Stimulated activated CD4-positive, alpha-beta T cell treated with anti-CD3 and anti-CD28 coated beads, Interleukin-1b, Interleukin-23, amount 100 ng/mL, for 24 hours (primary cell): Measurements from ENCODE around the gene TEX2.

Experiments
- DNase-seq, 4 experiments: peaks; one replicate each; pipeline ENCODE4 v3.0.0-alpha.2; 2020; ENCODE audit warnings: low read depth in 4 of 4, low spot score in 1 of 4

The TEX2 gene

GRCh38 chr17:64270885-64271284 lies 7.8 kb upstream of the TEX2 start:
- DNase-seq: no peak

GRCh38 chr17:64269687-64270649 lies 6.9 kb upstream of the TEX2 start:
- no peak for DNase-seq

GRCh38 chr17:64264891-64265290 lies 1.8 kb upstream of the TEX2 start:
- DNase-seq: no peak

DNA sequence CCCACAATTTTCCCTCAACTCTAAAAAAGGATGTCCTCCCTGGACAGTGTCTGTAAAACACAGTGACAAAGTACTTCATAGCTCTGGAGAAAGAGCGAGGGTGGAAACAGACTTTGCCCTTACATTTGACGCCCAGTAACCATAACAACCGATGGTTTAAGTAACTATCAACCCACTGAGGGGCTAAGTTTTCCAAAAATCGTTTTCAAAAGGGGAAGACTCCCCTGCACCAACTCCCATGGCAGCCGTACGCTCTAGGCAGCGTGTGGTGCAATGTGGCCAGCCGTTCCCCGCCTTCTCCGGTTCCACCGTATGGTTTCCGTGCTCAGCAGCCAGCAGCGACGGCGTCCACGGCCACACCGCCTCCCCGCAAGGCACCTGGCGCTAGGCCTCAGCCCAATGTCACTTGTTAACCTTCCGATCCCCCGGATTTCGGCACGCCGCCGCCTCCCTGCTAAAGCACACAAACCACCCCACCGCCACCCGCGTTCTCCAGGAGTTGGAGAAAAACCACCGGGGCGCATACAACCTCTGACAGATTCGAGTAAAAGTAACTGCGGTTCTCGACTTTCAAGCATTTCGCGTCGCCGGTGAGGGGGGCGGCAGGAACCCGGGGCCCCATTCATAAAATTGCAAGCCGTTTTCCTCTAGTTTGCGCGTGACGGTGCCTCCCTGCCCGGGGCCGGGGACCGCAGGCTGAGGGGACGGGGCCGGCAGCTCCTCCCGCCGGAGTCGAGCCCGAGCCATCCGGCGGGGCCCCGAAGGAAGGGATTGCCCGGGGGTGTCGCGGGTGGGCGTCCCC lies 661 bp downstream of the TEX2 start:
- peak in 3 of 4 experiments; percentile 19 to 47 (median 39) for DNase-seq

DNA sequence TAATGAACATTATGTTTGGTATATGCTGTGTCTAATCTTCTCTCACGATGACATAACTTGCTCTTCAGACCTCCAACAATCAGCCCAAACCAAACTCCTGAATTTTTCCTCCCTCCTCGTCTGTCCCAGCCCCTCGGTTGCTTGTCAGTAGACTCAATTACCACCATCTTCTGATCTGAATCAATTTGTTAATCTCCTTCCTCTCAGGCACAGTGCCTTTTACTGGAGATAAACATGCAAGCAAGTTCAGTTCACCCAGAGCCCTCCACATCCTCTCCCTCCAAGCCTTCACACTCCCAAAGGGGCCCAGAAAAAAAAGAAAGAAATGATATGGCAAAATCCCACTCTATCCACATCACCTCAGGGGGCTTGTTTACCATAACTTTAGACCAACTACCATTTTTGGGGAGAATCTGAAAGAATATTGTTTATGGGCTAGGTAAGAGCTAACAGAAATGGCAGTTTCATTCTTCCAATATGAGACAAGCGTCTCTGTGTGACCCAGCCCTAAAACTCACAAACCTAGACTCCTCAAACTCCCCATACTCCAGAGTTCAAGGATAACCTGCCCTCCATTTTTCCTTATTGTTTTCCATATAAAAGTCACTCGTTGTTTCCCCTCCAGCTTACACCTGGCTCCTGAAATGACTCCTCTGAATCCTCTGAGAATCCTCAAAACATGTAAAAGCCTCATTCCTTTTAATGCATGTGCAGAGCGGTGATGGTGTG lies 1.5 kb downstream of the TEX2 start:
- DNase-seq: no peak

DNA sequence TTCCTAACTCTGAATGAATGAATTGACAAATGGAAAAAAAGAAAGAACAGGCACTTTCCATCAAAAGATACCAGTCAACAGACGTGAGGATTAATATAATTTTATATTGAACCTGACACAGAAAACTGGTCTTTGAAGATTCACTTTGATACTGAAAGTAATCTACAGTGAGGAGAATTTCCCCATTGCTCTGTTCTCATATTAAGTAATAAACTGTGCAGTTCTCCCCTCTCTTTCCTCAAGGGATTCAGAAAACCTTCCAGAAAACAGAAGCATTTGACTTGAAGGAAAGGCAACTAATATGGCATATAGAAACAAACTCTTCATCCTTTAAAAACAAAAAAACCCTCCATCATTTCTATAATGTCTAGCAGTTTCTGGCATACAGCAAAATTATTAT lies 2.2 kb downstream of the TEX2 start:
- DNase-seq: no peak

DNA sequence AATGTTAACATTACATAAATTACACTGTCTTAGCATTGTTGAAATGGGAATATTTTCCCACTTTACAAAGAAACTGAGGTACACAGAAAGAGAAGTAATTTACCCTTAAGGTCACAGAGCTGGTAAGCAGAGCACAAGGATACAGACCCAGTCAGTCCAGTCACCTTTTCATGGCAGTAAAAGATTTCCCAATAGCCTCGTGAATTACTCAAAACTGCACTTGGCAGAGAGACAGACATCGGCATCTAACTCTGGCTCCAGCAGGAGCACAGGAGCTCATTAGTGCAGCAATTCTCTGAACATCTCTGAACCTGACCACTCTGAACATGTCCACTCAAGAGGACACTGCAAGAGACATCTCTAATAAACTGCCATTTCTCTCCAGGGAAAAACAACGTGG lies 3.1 kb downstream of the TEX2 start:
- DNase-seq: no peak

GRCh38 chr17:64259426-64259825 lies 3.6 kb downstream of the TEX2 start:
- no peak for DNase-seq

GRCh38 chr17:64256913-64257807 lies 5.9 kb downstream of the TEX2 start:
- no peak for DNase-seq

DNA sequence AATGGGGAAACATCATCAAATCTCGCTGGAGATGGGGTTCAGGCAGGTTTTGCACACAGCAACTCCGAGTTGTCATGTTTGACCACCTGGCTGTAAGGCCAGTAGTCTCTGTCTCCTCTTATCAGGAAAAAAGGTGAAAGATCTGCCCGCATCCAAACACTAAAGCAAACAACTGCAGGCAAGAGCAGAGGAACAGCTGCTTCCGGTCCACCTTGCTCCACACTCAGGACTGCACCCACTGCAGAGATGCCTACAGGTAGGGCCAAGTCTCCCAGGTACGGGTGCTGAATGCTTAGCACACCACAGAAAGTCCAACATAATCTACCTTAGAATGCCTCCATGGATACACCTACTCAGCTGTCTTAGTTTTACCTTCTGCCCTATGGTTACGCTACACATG lies 7.3 kb downstream of the TEX2 start:
- no peak for DNase-seq

DNA sequence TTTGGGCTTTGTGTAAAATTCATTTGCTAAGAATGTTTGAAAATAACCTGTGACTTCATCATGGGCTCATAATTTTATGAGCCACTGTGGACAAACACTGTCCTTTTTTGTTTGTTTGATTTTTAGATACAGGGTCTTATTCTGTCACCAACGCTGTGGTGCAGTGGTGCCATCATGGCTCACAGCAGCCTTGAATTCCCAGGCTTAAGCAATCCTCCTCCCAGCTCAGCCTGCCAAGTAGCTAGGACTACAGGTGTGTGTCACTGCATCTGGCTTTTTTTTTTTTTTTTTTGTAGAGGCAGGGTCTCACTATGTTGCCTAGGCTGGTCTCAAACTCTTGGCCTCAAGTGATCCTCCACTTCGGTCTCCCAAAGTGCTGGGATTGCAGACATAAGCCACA lies 8.3 kb downstream of the TEX2 start:
- DNase-seq: no peak

DNA sequence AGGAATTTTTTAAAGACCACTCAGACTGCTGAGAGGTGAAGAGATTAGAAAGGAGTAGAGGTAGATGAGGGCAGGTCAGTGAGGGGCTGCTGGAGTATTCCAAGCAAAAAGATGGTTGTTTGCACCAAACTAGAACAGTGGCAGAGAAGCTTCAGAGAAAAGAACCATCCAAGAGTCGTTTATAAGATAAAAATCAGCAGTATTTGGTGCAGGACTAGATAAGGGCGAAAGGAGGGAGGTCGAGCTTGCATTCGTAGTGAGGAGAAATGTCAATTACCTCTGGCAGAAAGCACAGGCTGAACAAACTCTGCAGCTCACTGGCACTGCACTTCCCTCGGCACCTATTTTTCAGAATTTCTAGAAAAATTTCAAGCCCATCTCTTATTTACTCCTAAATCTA lies 9.6 kb downstream of the TEX2 start:
- no peak for DNase-seq

GRCh38 chr17:64252831-64253230 lies 10.2 kb downstream of the TEX2 start:
- no peak for DNase-seq

GRCh38 chr17:64250233-64250835 lies 12.7 kb downstream of the TEX2 start:
- no peak for DNase-seq

DNA sequence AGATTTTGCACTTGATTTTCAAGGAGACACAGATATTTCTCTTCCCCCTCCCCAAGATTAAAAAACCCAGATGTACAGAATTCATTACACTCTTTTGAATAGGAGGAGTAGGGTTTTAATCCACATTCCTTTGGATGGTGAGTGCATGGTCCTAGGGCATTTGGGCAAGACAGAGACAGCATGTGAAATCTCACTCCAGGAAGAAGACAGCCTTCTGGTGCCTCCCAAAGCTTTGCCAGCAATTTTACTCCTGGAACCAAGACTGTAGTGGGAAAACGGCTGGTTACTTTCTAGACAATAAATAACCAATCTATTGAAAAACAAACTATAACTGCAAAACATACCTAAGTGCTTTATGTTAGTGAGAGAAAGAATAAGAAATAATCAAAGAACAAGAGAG lies 15.2 kb downstream of the TEX2 start:
- DNase-seq: no peak

GRCh38 chr17:64245218-64246145 lies 17.6 kb downstream of the TEX2 start:
- no peak for DNase-seq

GRCh38 chr17:64244165-64244564 lies 18.9 kb downstream of the TEX2 start:
- no peak for DNase-seq

- DNase-seq: no peak
Measured at GRCh38 chr17:64243340-64243739, 19.7 kb downstream of the TEX2 start.

GRCh38 chr17:64242633-64243032 lies 20.4 kb downstream of the TEX2 start:
- no peak for DNase-seq
